Smooth muscle cell (in vitro differentiated cells): ENCODE measurements around the gene LRRFIP2. TPM values are rescaled to one million over a fixed set of nuclear protein-coding genes. Genes with fewer than 3 reads are reported as not detected.

Experiments
- DNase-seq: peaks from one replicate; lab custom pipeline; 2025; ENCODE audit not compliant: unreplicated experiment; lab: John Stamatoyannopoulos, UW
- H2AFZ ChIP-seq: fragments of 200-600 bp; sonication (generic); 2 replicates; pipeline ENCODE4 v1.6.0; 2016; ENCODE audit warnings: antibody characterized with exemption, low read depth, mild to moderate bottlenecking
- H3F3A ChIP-seq: fragments of 200-600 bp; sonication (generic); 2 replicates; pipeline ENCODE4 v1.6.0; 2017; ENCODE audit warnings: antibody characterized with exemption, low read depth
- H3K27ac ChIP-seq: fragments of 200-600 bp; sonication (generic); 2 replicates; pipeline ENCODE4 v1.5.1; 2016; ENCODE audit warnings: low read depth, mild to moderate bottlenecking
- H3K27me3 ChIP-seq: fragments of 200-600 bp; sonication (generic); 2 replicates; pipeline ENCODE4 v1.6.1; 2016; ENCODE audit warnings: low read depth, mild to moderate bottlenecking
- H3K36me3 ChIP-seq: fragments of 200-600 bp; sonication (generic); 2 replicates; pipeline ENCODE4 v1.5.1; 2016; ENCODE audit warnings: low read depth
- H3K4me1 ChIP-seq: fragments of 200-600 bp; sonication (generic); 2 replicates; pipeline ENCODE4 v1.5.1; 2016; ENCODE audit warnings: low read depth
- H3K4me2 ChIP-seq: fragments of 200-600 bp; sonication (generic); 2 replicates; pipeline ENCODE4 v1.6.0; 2016; ENCODE audit warnings: mild to moderate bottlenecking
- H3K4me3 ChIP-seq: fragments of 200-600 bp; sonication (generic); 2 replicates; pipeline ENCODE4 v1.5.1; 2016; ENCODE audit warnings: mild to moderate bottlenecking
- H3K79me2 ChIP-seq: fragments of 200-600 bp; sonication (generic); 2 replicates; pipeline ENCODE4 v1.6.0; 2016; ENCODE audit warnings: low read depth, mild to moderate bottlenecking
- H3K9ac ChIP-seq: fragments of 200-600 bp; sonication (generic); 2 replicates; pipeline ENCODE4 v1.6.0; 2016; ENCODE audit warnings: low read depth
- H3K9me3 ChIP-seq: fragments of 200-600 bp; sonication (generic); replicated peaks from 2 replicates; pipeline ENCODE4 v1.5.1; 2016; ENCODE audit warnings: low read depth
- H4K20me1 ChIP-seq: fragments of 200-600 bp; sonication (generic); 2 replicates; pipeline ENCODE4 v1.6.0; 2016; ENCODE audit warnings: low read depth
- CTCF ChIP-seq: fragments of 200-600 bp; sonication (generic); IDR thresholded peaks from 2 replicates; pipeline ENCODE4 v1.5.1; 2017; ENCODE audit warnings: borderline replicate concordance, mild to moderate bottlenecking, antibody characterized with exemption; ENCODE audit not compliant: insufficient read depth, poor library complexity, severe bottlenecking
- WGBS: methylation state at CpG from one replicate; pipeline ENCODE4 v1.1.7; 2016; ENCODE audit warnings: low lambda C conversion rate; 5-methylcytosine and 5-hydroxymethylcytosine counted together
- polyA plus RNA-seq: library from polyadenylated mRNA; unstranded; fragments of >200 nt; fragmentation: Nextera tagmentation; extraction: Ambion mirVana; gene quantifications from 2 replicates; pipeline ENCODE4 v1.2.1, GENCODE V29; 2016
- total RNA-seq: library from RNA; depleted of rRNA; stranded (reverse); fragments of >200 nt; gene quantifications from 2 replicates; pipeline ENCODE4 v1.2.3, GENCODE V29; 2014

The LRRFIP2 gene
- total and polyA plus RNA-seq, 2 experiments from 2014 or later = 25.6 to 34.6 TPM

- no peaks in the 10 kb centered on the region for H3K4me1 ChIP-seq
- H3F3A ChIP-seq = no peaks in the 10 kb centered on the region
- no peak overlapping the region for H3K4me3 ChIP-seq
- H3K79me2 ChIP-seq = no peaks in the 10 kb centered on the region
- no peak for TF ChIP-seq CTCF
- H3K9me3 ChIP-seq = no peaks in the 10 kb centered on the region
- H2AFZ ChIP-seq = no peak overlapping the region
- no peak overlapping the region for H3K4me2 ChIP-seq
- no peaks in the 10 kb centered on the region for H4K20me1 ChIP-seq
- no peak overlapping the region for H3K9ac ChIP-seq
- H3K27ac ChIP-seq = no peak overlapping the region
- DNase-seq = no peak
- no peaks in the 10 kb centered on the region for H3K27me3 ChIP-seq
- H3K36me3 ChIP-seq = peaks cover 11% of the 10 kb centered on the region
Observed at GRCh38 chr3:37029516-37030163, 144.7 kb downstream of the LRRFIP2 start.

GRCh38 chr3:37029111-37029510, 145.3 kb downstream of the LRRFIP2 start:
- Histone ChIP-seq H3K27me3 (no peaks in the 10 kb centered on the region), H3K4me3 (no peak overlapping the region), H3K36me3 (peaks cover 11% of the 10 kb centered on the region), H3K4me1 (no peaks in the 10 kb centered on the region), H4K20me1 (no peaks in the 10 kb centered on the region), H3K4me2 (no peak overlapping the region), H3K9me3 (no peaks in the 10 kb centered on the region), H3K79me2 (no peaks in the 10 kb centered on the region), H3F3A (no peaks in the 10 kb centered on the region), H3K27ac (no peak overlapping the region), H3K9ac (no peak overlapping the region), H2AFZ (no peak overlapping the region)
- no peak for DNase-seq
- TF ChIP-seq CTCF = no peak
- WGBS = 97% methylated on average over 1 of the region's 1 CpG

- Histone ChIP-seq H3F3A (no peaks in the 10 kb centered on the region), H3K36me3 (peaks cover 13% of the 10 kb centered on the region), H3K4me2 (no peak overlapping the region), H2AFZ (no peak overlapping the region), H3K27ac (no peak overlapping the region), H3K4me1 (no peaks in the 10 kb centered on the region), H3K4me3 (no peak overlapping the region), H3K79me2 (no peaks in the 10 kb centered on the region), H3K9me3 (no peaks in the 10 kb centered on the region), H3K27me3 (no peaks in the 10 kb centered on the region), H4K20me1 (no peaks in the 10 kb centered on the region), H3K9ac (no peak overlapping the region)
- DNase-seq = no peak
- WGBS = 83% methylated on average over 1 of the region's 1 CpG
- TF ChIP-seq CTCF = no peak
Observed at GRCh38 chr3:37028329-37028728, 146.1 kb downstream of the LRRFIP2 start.

- DNase-seq = no peak
- WGBS = 74% methylated on average over 5 of the region's 5 CpGs
- Histone ChIP-seq H3K4me3 (no peak overlapping the region), H2AFZ (no peak overlapping the region), H3K4me2 (no peak overlapping the region), H4K20me1 (no peaks in the 10 kb centered on the region), H3K9ac (no peak overlapping the region), H3F3A (no peaks in the 10 kb centered on the region), H3K27me3 (no peaks in the 10 kb centered on the region), H3K4me1 (no peaks in the 10 kb centered on the region), H3K36me3 (peaks cover 16% of the 10 kb centered on the region), H3K79me2 (no peaks in the 10 kb centered on the region), H3K27ac (no peak overlapping the region), H3K9me3 (no peaks in the 10 kb centered on the region)
- no peak for TF ChIP-seq CTCF
Observed at GRCh38 chr3:37026851-37027250, 147.5 kb downstream of the LRRFIP2 start.
